Measurements from ENCODE around the gene CREBRF. TPM values are rescaled to one million over a fixed set of nuclear protein-coding genes. Genes with fewer than 3 reads are reported as not detected.
"Not testable (repeated sequence)": the region's sequence is repeated elsewhere in the genome, so short reads cannot be mapped to it uniquely, and the experiment has no call there.

The CREBRF gene
- total and polyA plus RNA-seq, 2 of the 4 experiments (the other 2 are of a cell fraction) = 3.2 to 16.1 TPM

- dilution Hi-C loops (cut with HindIII; ENCODE audit: low sequenced_read_pairs, unreplicated experiment) (no loop called here), intact Hi-C loops (cut with micrococcal nuclease) (no loop called here), in situ Hi-C loops (cut with MboI; ENCODE audit: low sequenced_read_pairs) (no loop called here)
- no TSS peak for BruUV-seq (replicated peaks)
- no peak overlapping the region for H3K56ac ChIP-seq (ENCODE audit: extremely low read depth, insufficient read depth, low read length)
- DNase-seq = peak; percentile 80
- CTCF ChIA-PET = no interaction called here
- no peak overlapping the region for H4K5ac ChIP-seq (ENCODE audit: low read depth, low read length)
- H3K79me1 ChIP-seq (ENCODE audit: low read depth in 1 of 2, low read length in 2 of 2) = 0 out of 4 replicates have a peak, but pooled peaks cover 0 to 4% of the 10 kb centered on the region in 2 experiments
- no peaks in the 10 kb centered on the region for H3K9me3 ChIP-seq (ENCODE audit: control insufficient read depth, insufficient read depth, low read length)
- no peak overlapping the region for H2BK20ac ChIP-seq (ENCODE audit: low read depth, low read length)
- peaks cover 7% of the 10 kb centered on the region; the same call in 1 of the 2 replicates for H3K9me1 ChIP-seq (ENCODE audit: insufficient read depth, low read length)
- no peak overlapping the region for H3K9ac ChIP-seq (ENCODE audit: low read depth, low read length)
- no peak for TF ChIP-seq ELK1 (IDR thresholded peaks at IDR 0.05; ENCODE audit: borderline replicate concordance, low read depth, low read length)
- peak; percentile 91 for TF ChIP-seq CEBPB (IDR thresholded peaks at IDR 0.05; ENCODE audit: low read depth, low read length)
- no peak for TF ChIP-seq MXI1 (IDR thresholded peaks at IDR 0.05; ENCODE audit: borderline replicate concordance, low read depth, low read length)
- TF ChIP-seq CHD1 (IDR thresholded peaks at IDR 0.05; ENCODE audit: low read depth, low read length) = no peak
- no peak for TF ChIP-seq RFX5 (IDR thresholded peaks at IDR 0.05; ENCODE audit: low read depth, low read length)
- no peak for TF ChIP-seq CTCF (conservative IDR thresholded peaks at IDR 0.05; ENCODE audit: low read depth, low read length)
- no peak overlapping the region for H3K4me2 ChIP-seq (ENCODE audit: low read depth, low read length)
- H4K8ac ChIP-seq (ENCODE audit: low read depth in 2 of 2, low read length in 2 of 2) = no peak overlapping the region
- H2BK5ac ChIP-seq (ENCODE audit: low read depth, low read length, poor library complexity, severe bottlenecking) = no peak overlapping the region
- no peak overlapping the region for H2BK120ac ChIP-seq (ENCODE audit: low read depth, low read length)
- H3K4me1 ChIP-seq (ENCODE audit: control insufficient read depth, insufficient read depth, low read length) = no peaks in the 10 kb centered on the region
- H4K20me1 ChIP-seq (ENCODE audit: insufficient read depth, low read length) = no peaks in the 10 kb centered on the region
- H3K18ac ChIP-seq (ENCODE audit: low read depth, low read length) = no peak overlapping the region
- no peak overlapping the region for H3K14ac ChIP-seq (replicated peaks; ENCODE audit: low read depth, low read length)
- POLR2A ChIA-PET (ENCODE audit: unreplicated experiment) = no interaction called here
- no peak overlapping the region for H2BK15ac ChIP-seq (ENCODE audit: low read depth, low read length)
- H3K27ac ChIP-seq (ENCODE audit: insufficient read depth, low read length) = no peak overlapping the region
- no peak overlapping the region for H3K4ac ChIP-seq (ENCODE audit: low read depth, low read length)
- no peak overlapping the region for H2AK9ac ChIP-seq (replicated peaks; ENCODE audit: low read depth, low read length, poor library complexity)
- no peak overlapping the region for H4K91ac ChIP-seq (ENCODE audit: insufficient read depth, low read depth, low read length)
- H3K23ac ChIP-seq (ENCODE audit: low read depth, low read length) = no peak overlapping the region
- ATAC-seq (ENCODE audit: low read depth) = peak; percentile 70
- no peak overlapping the region for H2AFZ ChIP-seq (replicated peaks; ENCODE audit: low read length, poor library complexity)
- peaks cover 15% of the 10 kb centered on the region for H3K36me3 ChIP-seq (ENCODE audit: control insufficient read depth, insufficient read depth, low read length)
- H3K27me3 ChIP-seq (ENCODE audit: control insufficient read depth, insufficient read depth, low read length) = no peaks in the 10 kb centered on the region
- no peak overlapping the region for H2AK5ac ChIP-seq (ENCODE audit: low read depth, low read length)
- no CpG with 5 or more reads among the region's 3 CpGs for WGBS, 2 experiments (ENCODE audit: extremely low coverage in 2 of 2, insufficient read length in 1 of 2)
- H3K4me3 ChIP-seq (ENCODE audit: insufficient read depth, low read depth, low read length) = no peak overlapping the region
Observed at GRCh38 chr5:173123416-173123815, 67.3 kb downstream of the CREBRF start.

GRCh38 chr5:173132166-173132565 lies 76.0 kb downstream of the CREBRF start:
- H3K27me3 ChIP-seq (ENCODE audit: control insufficient read depth, insufficient read depth, low read length); H3K14ac ChIP-seq (replicated peaks; ENCODE audit: low read depth, low read length); H2AFZ ChIP-seq (replicated peaks; ENCODE audit: low read length, poor library complexity); H2BK20ac ChIP-seq (ENCODE audit: low read depth, low read length); ATAC-seq (ENCODE audit: low read depth); H4K8ac ChIP-seq (ENCODE audit: low read depth in 2 of 2, low read length in 2 of 2); H4K20me1 ChIP-seq (ENCODE audit: insufficient read depth, low read length); H3K9me1 ChIP-seq (ENCODE audit: insufficient read depth, low read length); H2BK15ac ChIP-seq (ENCODE audit: low read depth, low read length); H4K91ac ChIP-seq (ENCODE audit: insufficient read depth, low read depth, low read length); CTCF ChIA-PET; H3K23ac ChIP-seq (ENCODE audit: low read depth, low read length); BruUV-seq (replicated peaks); H3K9ac ChIP-seq (ENCODE audit: low read depth, low read length); H2AK5ac ChIP-seq (ENCODE audit: low read depth, low read length); H3K4me2 ChIP-seq (ENCODE audit: low read depth, low read length); H3K27ac ChIP-seq (ENCODE audit: insufficient read depth, low read length); H3K79me1 ChIP-seq (ENCODE audit: low read depth in 1 of 2, low read length in 2 of 2); H3K4me1 ChIP-seq (ENCODE audit: control insufficient read depth, insufficient read depth, low read length); DNase-seq; H2BK5ac ChIP-seq (ENCODE audit: low read depth, low read length, poor library complexity, severe bottlenecking); H3K18ac ChIP-seq (ENCODE audit: low read depth, low read length); dilution Hi-C loops (cut with HindIII; ENCODE audit: low sequenced_read_pairs, unreplicated experiment); H3K4ac ChIP-seq (ENCODE audit: low read depth, low read length); H3K56ac ChIP-seq (ENCODE audit: extremely low read depth, insufficient read depth, low read length); intact Hi-C loops (cut with micrococcal nuclease); POLR2A ChIA-PET (ENCODE audit: unreplicated experiment); H2BK120ac ChIP-seq (ENCODE audit: low read depth, low read length); H3K9me3 ChIP-seq (ENCODE audit: control insufficient read depth, insufficient read depth, low read length); H3K4me3 ChIP-seq (ENCODE audit: insufficient read depth, low read depth, low read length); H4K5ac ChIP-seq (ENCODE audit: low read depth, low read length); H2AK9ac ChIP-seq (replicated peaks; ENCODE audit: low read depth, low read length, poor library complexity); in situ Hi-C loops (cut with MboI; ENCODE audit: low sequenced_read_pairs): not testable (repeated sequence)
- 83% methylated on average over 2 of the region's 6 CpGs; no CpG with 5 or more reads in 1 of the 2 experiments for WGBS, 2 experiments (ENCODE audit: extremely low coverage in 2 of 2, insufficient read length in 1 of 2)
- peaks cover 12% of the 10 kb centered on the region; the same call in 1 of the 2 replicates for H3K36me3 ChIP-seq (ENCODE audit: control insufficient read depth, insufficient read depth, low read length)

Measured in IMR-90 (cell line).